Measurements from ENCODE around the gene DHRSX.
A peak's percentile ranks its signal among the peaks of the same experiment; 100 is the strongest.
"Not testable (repeated sequence)": the region's sequence is repeated elsewhere in the genome, so short reads cannot be mapped to it uniquely, and the experiment has no call there.

The DHRSX gene

DNA sequence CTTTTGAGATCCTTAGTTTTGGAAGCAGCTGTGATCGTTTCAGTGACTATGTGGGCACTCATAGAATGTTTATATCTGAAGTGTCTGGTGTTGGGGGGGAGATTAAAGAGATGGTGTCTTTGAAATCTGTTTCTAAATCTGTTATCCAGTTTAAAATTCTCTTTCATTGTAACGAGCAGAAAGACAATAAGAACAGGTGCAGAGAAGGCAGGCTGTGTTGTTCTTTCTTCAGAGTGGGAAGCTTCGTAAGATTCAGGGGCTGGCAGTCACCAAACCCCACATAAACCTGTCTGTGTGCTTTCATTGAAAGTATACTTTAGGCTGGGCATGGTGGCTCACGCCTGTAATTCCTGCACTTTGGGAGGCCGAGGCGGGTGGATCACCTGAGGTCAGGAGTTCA, 16.3 kb upstream of the DHRSX start:
- no peak for DNase-seq

DNA sequence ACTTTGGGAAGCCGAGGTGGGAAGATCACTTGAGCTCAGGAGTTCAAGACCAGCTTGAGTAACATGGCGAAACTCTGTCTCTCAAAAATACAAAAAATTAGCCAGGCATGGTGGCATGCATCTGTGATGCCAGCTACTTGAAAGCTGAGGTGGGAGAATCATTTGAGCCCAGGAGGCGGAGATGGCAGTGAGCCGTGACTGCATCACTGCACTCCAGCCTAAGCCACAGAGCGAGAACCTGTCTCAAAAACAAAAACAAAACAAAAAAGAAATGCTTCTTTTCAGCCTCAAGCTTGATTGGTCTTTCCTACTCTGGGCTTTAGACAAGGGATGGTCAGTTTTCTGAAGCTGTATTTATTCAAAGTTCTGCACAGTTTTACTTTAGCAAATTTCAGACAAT, 15.8 kb upstream of the DHRSX start:
- DNase-seq: no peak

DNA sequence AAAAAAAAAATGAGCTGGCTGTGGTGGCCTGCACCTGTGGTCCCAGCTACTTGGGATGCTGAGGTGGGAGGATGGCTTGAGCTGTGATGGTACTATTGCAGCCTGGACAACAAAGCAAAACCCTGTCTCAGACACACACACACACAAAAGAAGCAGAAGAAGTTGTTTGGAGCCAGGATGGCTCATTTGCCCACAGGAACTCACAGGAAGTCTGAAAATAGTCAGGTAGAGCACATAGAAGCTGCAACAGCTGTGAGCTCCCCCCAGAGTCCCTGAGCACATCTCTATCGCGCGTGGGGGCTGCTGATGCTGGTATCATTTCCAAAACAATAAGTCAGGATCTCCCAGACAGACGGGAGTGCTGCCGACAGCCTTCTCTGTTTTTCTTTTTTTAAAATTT, 13.4 kb upstream of the DHRSX start:
- no peak for DNase-seq

DNA sequence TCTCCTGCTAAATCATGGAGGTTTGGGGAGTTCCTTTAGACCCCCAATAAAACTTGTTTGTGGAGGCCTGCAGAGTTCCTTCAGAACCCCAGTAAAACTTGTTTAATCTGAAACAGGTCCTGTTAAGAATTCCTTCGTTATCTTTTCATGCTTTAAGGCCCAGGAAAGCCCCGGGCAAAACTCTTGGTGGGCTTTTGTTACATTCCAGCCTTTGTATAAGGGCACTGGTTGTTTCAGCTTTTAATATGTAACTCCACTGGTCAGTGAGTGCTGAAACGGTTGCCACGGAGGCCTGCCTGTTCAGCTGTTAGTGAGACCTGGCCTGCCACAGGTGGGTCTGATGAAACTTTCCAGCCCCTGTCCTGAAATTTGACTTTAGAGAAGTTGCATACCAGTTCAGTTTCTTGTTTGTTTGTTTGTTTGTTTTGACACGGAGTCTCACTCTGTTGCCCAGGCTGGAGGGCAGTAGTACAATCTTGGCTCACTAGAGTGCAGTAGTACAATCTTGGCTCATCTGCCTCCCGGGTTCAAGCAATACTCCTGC, 12.4 kb upstream of the DHRSX start:
- DNase-seq: no peak

DNA sequence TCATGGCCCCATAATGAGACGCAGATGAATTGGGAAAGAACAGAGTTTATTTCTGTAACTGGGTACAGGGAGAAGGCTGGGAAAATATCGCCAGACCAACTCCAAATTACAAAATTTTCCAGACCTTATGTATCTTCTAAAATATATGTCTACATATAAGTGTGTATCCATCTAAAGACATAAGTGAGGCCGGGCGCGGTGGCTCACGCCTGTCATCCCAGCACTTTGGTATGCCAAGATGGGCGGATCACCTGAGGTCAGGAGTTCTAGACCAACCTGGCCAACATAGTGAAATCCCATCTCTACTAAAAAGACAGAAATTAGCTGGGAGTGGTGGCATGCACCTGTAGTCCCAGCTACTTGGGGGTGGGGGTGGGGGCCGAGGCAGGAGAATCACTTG, 11.7 kb upstream of the DHRSX start:
- no peak for DNase-seq

DNA sequence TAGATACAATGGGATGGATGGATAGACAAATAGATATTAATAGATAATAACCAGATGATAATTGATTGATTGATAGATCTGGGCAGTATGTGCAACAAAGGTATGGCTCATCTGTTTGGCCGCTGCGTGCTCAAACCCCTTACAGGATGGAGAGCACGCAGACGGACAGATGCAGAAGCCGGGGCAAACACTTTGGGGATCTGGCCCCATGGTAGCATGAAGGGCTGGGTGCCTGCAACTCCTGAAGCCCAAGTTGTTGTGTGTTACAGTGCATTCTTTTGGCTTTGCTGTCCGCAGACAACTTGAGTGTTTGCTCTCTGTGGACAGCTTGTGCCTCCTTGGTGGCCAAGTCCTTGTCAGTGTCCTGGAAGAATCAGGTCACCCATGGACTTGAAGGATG, 10.6 kb upstream of the DHRSX start:
- DNase-seq: no peak

DNA sequence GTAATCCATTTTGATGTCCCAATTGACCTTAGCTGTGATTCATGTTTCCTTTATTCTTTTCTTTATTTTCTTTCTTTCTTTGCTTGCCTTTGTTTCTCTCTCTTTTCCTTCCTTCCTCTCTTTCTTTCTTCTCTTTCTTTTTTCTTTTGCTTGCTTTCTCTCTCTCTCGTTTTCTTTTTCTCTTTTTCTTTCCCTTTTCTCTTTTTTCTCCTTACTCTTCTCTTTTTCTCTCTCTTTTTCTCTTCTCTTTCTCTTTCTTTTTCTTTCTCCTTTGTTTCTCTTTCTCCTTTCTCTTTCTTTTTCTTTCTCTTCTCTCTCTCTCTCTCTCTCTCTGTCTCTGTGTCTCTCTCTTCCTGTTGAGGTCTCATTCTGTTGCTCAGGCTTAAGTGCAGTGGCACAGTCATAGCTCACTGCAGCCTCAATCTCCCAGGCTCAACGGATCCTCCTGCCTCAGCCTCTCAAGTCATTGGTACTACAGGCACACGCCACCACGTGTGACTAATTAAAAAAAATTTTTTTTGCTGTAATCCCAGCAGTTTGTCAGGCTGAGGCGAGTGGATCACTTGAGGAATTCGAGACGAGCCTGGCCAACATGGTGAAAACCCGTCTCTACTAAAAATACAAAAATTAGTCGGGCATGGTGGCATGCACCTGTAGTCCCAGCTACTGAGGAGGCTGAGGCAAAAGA, 8.0 kb upstream of the DHRSX start:
- DNase-seq: no peak

DNA sequence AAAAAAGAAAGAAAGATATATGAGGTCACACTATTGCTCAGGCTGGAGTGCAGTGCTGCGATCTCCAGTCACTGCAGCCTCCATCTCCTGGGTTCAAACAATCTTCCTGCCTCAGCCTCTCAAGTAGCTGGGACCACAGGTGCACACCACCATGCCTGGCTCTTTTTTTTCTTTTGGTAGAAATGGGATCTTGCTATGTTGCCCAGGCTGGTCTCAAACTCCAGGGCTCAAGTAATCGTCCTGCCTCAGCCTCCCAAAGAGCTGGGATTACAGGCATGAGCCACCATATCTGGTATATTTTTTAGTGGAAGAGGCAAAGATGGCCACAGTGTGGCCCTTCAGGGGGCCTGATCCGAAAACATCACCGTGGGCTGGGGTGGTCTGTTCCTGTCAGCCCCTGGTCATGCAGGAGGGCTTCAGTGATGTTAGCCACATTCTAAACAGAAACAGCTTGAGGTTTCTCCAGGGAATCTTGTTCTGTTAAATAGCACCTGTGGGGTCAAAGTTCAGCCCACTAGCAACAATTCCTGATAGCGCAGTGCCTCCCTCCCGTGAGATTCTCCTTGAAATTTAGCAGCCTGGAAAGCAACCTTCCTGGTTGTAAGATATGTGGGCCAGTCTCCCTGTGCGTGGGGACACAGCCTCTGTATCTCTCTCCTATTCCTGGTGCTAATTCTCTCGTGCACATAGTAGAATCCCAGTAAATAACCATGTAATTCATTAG, 7.3 kb upstream of the DHRSX start:
- no peak for DNase-seq

DNA sequence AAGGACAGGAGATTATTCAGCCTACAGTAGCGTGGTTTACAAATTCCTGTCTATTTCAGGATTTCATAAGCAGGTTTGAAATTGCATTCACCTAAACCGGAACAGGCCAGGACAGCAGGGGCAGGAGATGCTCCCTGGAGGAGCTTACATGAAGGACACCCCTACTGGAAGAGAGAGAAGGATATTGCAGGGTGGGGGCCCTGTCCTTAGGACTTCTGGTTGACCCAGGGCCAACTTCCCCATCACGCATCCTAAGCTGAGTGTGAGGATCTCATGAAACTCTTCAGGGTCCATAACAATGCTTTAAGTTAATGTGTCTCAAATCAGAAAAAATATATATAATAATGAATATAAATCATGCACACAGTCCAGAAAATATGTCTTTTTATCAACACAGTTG, 6.4 kb upstream of the DHRSX start:
- DNase-seq: no peak

DNA sequence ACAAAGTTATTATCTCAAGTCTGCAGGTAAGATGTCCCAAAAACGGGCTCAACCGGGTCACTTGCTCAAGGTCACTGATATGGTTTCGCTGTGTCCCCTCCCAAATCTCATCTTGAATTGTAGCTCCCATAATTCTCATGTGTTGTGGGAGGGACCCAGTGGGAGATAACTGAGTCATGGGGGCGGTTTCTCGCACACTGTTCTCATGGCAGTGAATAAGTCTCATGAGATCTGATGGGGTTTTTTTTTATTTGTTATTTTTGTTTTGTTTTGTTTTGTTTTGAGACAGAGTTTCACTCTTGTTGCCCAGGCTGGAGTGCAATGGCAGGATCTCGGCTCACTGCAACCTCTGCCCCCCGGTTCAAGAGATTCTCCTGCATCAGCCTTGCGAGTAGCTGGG, 4.6 kb upstream of the DHRSX start:
- not testable (repeated sequence) for DNase-seq

DNA sequence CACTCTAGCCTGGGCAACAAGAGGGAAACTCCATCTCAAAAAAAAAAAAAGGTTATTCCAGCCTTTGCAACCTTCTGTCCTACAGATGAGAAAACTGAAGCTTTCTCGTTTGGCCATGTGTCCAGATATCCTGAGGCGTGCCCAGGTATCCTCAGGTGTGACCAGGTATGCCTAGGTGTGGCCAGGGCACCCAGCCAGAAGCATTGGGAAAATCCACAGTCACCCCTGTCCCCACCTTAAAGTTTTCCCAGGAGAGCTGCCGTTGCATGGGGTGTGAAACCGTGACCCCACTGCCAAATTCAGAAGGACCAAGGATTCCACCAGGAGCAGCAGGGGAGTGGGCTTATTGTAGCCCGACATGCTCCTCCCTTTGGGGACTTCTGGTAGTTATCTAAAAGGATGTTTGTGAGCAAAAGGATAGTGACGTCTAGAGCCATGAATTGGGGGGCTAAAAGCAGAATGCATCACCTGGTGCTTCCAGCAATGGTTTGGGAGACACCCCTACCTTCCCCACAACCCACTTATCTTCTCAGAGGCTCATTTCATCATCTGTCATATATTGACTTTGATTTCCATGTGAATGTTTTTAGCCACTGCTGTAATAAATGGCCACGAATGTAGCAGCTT, 4.0 kb upstream of the DHRSX start:
- DNase-seq: no peak

DNA sequence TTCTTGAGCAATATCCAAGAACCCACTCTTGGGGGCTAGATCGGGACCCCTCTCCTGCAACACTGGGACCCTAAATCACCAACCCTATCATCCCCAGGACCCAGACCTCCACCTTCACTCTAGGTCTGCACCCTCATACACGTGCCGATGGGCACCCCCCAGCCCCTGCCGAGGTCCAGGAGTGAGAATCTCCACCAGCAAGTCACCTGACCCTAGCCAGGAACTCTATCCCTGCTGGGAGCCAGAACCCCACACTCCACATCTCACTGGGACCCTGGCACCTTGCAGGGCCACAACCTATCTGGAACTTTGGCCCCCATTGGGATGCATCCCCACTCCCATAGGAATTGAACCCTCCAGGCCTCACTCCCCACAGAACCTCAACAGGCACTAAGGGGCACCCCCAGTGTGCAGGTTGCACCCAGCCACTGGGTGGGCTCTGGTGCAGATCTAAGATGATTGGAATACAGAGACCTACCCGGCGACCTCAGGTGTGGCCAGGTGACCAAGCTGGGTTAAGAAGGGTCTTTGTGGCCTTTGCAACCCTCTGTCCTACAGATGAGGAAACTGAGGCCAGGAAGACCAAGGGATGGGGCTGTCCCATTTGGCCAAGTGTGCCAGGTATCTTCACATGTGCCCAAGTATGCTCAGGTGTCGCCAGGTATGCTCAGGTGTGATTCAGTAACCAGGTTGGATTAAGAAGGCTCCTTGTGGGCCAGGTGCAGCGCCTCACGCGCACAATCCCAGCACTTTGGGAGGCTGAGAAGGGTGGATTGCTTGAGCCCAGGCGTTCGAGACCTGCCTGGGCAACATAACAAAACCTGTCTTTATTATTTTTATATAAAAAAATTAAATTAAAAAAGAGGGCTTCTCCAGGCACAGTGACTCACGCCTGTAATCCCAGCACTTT, 3.1 kb upstream of the DHRSX start:
- no peak for DNase-seq

DNA sequence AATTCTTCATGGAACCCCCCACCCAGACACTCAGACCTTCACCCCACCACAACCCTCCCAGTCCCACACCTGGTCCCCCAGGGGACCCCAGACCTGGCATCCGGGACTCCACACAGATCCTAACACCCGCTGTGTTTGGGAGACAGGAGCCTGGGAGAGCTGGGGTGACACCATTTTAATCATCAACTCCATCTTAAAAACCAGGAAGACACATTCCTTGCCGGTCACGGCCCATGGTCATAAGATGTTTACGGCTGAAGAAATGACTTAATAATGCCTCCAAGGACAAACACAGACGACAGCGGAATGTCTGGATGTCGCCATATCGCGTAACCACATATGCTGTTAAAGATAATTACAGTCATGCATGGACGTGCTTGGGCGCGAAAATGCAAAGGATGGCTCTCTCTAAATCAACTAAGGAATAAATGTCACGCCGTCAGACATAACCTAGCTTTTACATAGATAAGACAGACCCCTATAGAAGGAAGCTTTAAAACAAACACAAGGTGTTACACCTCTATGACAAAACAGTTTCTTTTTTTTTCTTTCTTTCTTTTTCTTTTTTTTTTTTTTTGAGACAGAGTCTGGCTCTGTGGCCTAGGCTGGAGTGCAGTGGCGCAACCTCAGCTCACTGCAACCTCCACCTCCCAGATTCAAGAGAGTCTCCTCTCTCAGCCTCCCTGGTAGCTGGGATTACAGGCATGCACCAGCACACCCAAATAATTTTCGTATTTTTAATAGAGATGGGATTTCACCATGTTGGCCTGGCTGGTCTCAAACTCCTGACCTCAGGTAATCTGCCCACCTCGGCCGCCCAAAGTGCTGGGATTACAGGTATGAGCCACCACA, 2.1 kb upstream of the DHRSX start:
- DNase-seq: no peak

DNA sequence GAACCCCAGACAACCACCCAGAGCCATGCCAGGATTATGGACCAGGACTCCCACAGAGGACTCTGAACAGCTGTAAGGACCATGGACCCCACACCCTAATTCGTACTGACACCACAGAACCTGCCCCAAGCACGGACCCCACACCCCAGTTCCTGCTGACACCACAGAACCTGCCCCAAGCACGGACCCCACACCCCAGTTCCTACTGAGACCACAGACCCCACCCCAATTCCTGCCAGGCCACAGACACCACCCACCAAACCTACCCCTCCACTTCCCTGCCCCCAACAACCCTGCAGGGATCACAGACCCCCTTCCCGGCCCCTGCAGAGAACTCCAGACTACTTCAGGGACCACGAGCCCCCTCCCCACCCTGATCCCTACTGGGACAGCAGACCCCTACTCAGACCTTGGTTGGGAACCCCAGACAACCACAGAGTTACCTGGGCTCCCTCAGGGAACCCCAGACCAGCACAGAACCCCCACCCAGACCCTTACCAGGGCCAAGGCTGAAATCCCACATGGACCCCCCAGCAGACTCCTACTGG, 1.4 kb upstream of the DHRSX start:
- no peak for DNase-seq

DNA sequence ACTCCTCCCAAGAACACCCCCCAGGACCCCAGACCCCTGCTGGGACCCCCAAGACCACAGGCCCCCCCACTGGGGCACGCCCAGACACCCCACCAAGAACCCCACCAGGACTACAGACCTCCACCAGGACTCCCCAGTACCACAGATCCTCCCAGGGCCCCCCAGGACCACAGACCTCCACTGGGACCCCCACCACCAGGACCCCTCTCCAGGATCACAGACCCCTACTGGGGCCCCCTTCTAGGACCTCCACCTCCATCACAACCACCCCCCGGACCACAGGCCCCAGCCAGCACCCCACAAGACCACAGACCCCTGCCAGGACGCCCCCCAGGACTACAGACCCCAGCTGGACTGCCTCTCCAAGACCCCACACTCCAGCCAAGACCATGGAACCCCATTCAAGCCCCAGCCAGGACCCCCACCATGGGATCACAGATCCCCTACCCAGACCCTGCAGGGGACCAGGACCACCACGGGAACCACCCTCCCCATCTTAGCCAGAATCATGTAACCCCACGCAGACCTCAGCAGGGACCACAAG, 855 bp upstream of the DHRSX start:
- no peak for DNase-seq

DNA sequence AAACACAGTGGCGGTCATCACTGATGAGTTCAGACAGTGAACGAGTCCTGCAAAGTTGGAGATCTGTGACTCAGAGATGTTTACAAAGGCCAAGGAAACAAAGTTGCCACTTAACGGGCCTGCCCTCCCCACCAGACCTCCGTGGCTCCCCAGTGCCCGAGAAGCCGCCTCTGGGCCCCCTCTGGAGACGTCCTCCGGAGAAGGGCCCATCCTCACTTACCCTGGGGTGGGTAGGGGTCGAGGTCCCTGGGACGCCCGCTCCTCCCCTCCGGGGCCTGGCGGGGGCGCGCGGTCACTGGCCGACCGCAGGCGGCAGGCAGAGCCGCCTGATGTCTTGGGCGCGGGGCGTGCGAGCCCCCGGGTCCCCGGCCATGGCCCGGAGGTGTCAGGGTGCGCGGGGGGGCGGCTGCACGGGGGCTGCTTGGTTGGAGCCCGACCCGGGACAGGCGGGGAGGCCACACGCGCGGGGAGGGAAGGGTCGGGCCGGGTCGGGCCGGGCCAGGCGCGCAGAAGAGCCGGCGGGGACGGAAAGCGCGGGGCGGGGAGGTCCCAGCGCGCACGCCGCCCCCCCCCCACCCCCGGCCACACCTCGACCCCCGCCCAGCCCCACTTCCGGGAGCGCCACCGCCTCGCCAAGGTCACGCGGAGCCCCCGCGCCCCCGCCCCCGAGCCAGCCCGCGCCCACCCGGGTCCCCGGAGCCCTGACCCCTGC, 529 bp downstream of the DHRSX start:
- peak in 1 of 2 experiments; percentile 18 for DNase-seq

DNA sequence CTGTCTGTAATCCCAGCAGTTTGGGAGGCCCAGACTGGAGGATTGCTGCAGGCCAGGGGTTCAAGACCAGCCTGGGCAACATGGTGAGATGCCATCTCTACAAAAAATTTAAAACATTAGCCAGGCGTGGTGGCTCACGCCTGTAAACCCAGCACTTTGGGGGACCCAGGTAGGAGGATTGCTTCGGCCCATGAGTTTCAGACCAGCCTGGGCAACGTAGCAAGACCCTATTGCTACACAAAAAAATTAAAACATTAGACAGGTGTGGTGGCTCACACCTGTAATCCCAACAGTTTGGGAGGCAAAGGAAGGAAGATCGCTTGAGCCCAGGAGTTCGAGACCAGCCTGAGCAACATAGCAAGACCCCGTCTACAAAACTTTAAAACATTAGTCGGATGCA, 1.3 kb downstream of the DHRSX start:
- no peak for DNase-seq

DNA sequence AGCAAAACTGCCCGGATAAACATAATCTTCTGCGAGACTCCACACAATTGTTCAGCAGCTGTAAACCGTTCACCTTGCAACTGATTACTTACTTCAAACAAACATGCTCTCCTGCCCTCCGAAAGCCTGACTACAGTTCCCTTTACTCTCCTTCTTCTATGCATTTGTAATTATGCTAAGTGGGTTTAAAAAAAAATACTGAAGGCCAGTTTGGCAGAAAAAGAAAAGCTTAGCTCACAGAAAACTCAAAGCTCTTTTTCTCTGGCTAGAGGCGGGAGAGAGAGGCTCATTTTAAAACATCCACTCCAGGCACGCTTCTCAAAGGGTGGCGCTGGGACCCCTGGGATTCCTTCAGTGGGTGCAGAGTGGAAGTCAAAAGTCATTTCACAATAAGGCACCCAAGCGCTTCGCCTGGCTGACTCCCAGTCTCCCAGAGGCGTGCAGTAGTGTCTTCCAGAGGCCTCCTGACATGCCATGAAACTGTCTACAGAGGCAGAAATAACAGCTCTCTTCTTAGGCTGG, 1.9 kb downstream of the DHRSX start:
- no peak for DNase-seq

DNA sequence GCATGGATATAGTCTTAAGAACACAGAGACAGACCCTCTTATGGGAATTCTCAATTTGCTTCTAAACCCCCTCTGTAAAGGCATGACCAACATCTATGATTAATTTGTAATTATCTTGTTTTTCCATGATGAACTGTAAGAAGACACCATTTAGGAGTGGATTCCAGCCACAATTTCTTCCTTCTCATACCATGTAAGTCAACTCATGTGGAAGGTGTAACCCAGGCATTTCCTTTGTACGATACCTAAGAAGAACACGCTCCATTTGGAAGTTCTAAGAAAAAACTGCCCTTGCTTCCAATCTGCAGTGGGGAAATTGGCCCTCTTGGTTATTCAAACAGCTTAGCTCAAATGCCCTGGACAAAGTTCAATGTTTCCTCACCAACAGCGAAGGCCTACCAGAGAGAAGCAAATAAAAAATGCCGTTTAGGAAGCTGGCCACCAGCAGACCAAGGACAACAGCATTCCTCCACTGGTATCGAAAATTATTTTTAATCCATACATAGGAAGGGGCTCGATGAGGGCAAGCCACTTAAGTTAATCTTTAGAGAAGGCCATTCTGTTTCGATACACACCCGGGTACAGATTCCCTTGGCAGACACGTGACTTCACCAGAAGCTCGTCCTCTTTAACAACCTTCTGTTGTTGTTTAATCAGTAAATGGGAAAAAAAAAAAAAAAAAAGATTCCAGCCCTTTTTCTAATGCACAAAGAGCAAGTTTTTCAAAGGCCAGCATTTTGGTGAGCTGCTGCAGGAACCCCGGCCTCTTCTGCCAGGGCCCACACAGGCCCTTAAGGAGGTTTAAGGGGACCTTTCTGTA, 2.6 kb downstream of the DHRSX start:
- DNase-seq: no peak

DNA sequence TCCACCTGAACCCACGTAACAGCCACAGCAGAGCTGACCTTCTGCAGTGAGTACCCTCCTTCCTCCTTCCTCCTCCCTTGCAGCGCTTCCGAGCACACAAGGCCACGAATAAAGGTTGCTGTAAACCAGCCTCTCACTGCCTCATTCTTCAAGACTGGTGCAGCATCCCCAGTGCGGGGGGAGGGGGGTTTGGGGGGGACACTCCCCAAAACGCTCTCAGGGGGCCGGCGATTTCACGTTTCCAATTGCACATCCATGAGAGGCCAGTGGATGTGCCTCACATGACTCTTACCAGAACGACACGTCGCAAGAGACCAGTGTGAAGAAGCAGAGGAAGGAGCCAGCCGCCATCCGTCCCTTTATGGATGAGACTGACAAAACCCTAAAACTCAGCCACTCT, 5.2 kb downstream of the DHRSX start:
- DNase-seq: no peak

Measured in stimulated activated CD4-positive, alpha-beta T cell treated with anti-CD3 and anti-CD28 coated beads, Interleukin-4, amount 100 ng/mL, for 4 hours (primary cell).